Neural cell (in vitro differentiated cells): ENCODE measurements around the gene PTH1R. TPM values are rescaled to one million over a fixed set of nuclear protein-coding genes. Genes with fewer than 3 reads are reported as not detected.

Experiments used
- H2AFZ ChIP-seq: fragments of 200-600, 300-800 bp; sonication (generic), shearing (Covaris generic); 2 replicates; pipeline ENCODE4 v1.6.0; 2014; ENCODE audit warnings: low read depth, mild to moderate bottlenecking, antibody characterized with exemption, low read length, moderate library complexity
- H3F3A ChIP-seq: fragments of 200-600 bp; shearing (Covaris generic); 2 replicates; pipeline ENCODE4 v1.6.1; 2016; ENCODE audit warnings: mild to moderate bottlenecking, moderate library complexity, mixed read lengths, antibody characterized with exemption, low read length; ENCODE audit not compliant: insufficient read depth, poor library complexity, severe bottlenecking
- H3K27ac ChIP-seq: fragments of 200-600, 300-800 bp; sonication (generic), shearing (Covaris generic); 2 replicates; pipeline ENCODE4 v1.5.1; 2014; ENCODE audit warnings: mild to moderate bottlenecking, low read length, moderate library complexity
- H3K27me3 ChIP-seq: fragments of 300-800, 200-600 bp; sonication (generic), shearing (Covaris generic); 2 replicates; pipeline ENCODE4 v1.6.0; 2014; ENCODE audit warnings: mild to moderate bottlenecking, low read depth, low read length, moderate library complexity; ENCODE audit not compliant: insufficient read depth
- H3K36me3 ChIP-seq: fragments of 300-800, 200-600 bp; sonication (generic), shearing (Covaris generic); 2 replicates; pipeline ENCODE4 v1.5.1; 2014; ENCODE audit warnings: mild to moderate bottlenecking, antibody characterized with exemption, low read length, moderate library complexity; ENCODE audit not compliant: insufficient read depth
- H3K4me2 ChIP-seq: fragments of 300-800, 200-600 bp; sonication (generic), shearing (Covaris generic); 2 replicates; pipeline ENCODE4 v1.6.0; 2014; ENCODE audit warnings: mild to moderate bottlenecking, low read length
- H3K4me3 ChIP-seq: fragments of 300-800, 200-600 bp; sonication (generic), shearing (Covaris generic); 2 replicates; pipeline ENCODE4 v1.5.1; 2014; ENCODE audit warnings: mild to moderate bottlenecking, low read length, moderate library complexity
- H3K79me2 ChIP-seq: fragments of 200-600 bp; shearing (Covaris generic); replicated peaks from 2 replicates; pipeline ENCODE4 v1.6.0; 2014; ENCODE audit warnings: mild to moderate bottlenecking, low read length, moderate library complexity; ENCODE audit not compliant: insufficient read depth
- H3K9ac ChIP-seq: fragments of 300-800, 200-600 bp; sonication (generic), shearing (Covaris generic); 2 replicates; pipeline ENCODE4 v1.6.1; 2016; ENCODE audit warnings: mild to moderate bottlenecking, low read length, mixed read lengths
- H3K9me2 ChIP-seq: fragments of 200-600 bp; shearing (Covaris generic); 2 replicates; pipeline ENCODE4 v1.6.1; 2016; ENCODE audit warnings: mild to moderate bottlenecking, low read length, mixed read lengths; ENCODE audit not compliant: insufficient read depth
- H3K9me3 ChIP-seq: fragments of 200-600, 300-800 bp; sonication (generic), shearing (Covaris generic); 2 replicates; pipeline ENCODE4 v1.6.1; 2016; ENCODE audit warnings: mild to moderate bottlenecking, mixed run types, low read length, moderate library complexity, mixed read lengths
- H4K20me1 ChIP-seq: fragments of 200-600 bp; shearing (Covaris generic); 2 replicates; pipeline ENCODE4 v1.6.1; 2016; ENCODE audit warnings: mild to moderate bottlenecking, mixed run types; ENCODE audit not compliant: insufficient read depth
- CTCF ChIP-seq: fragments of 450-650 bp; IDR thresholded peaks from 2 replicates; pipeline ENCODE4 v1.5.1; 2014; ENCODE audit warnings: antibody characterized with exemption, mild to moderate bottlenecking, moderate library complexity; ENCODE audit not compliant: poor library complexity, severe bottlenecking
- EP300 ChIP-seq: fragments of 450-650 bp; conservative IDR thresholded peaks from 2 replicates; pipeline ENCODE4 v1.6.1; 2014; ENCODE audit warnings: antibody characterized with exemption, mild to moderate bottlenecking, moderate library complexity; ENCODE audit not compliant: poor library complexity, severe bottlenecking
- EZH2 ChIP-seq: fragments of 200-600, 300-800 bp; shearing (Covaris generic), sonication (generic); IDR thresholded peaks from 2 replicates; pipeline ENCODE4 v1.6.1; 2014; ENCODE audit warnings: antibody characterized with exemption, low read length, borderline replicate concordance, mild to moderate bottlenecking; ENCODE audit not compliant: insufficient read depth, poor library complexity, severe bottlenecking
- MXI1 ChIP-seq: fragments of 450-650 bp; conservative IDR thresholded peaks from 2 replicates; pipeline ENCODE4 v1.6.1; 2014; ENCODE audit warnings: antibody characterized with exemption, mild to moderate bottlenecking; ENCODE audit not compliant: poor library complexity, severe bottlenecking
- POLR2AphosphoS5 ChIP-seq: IDR thresholded peaks from 2 replicates; pipeline ENCODE4 v1.6.1; 2012
- RAD21 ChIP-seq: fragments of 450-650 bp; conservative IDR thresholded peaks from 2 replicates; pipeline ENCODE4 v1.6.1; 2014; ENCODE audit warnings: antibody characterized with exemption, mild to moderate bottlenecking, moderate library complexity
- REST ChIP-seq: IDR thresholded peaks from 2 replicates; pipeline ENCODE4 v1.6.1; 2012; ENCODE audit warnings: borderline replicate concordance
- SMC3 ChIP-seq: fragments of 450-650 bp; conservative IDR thresholded peaks from 2 replicates; pipeline ENCODE4 v1.6.1; 2014; ENCODE audit warnings: antibody characterized with exemption, mild to moderate bottlenecking, moderate library complexity; ENCODE audit not compliant: poor library complexity
- TAF1 ChIP-seq: IDR thresholded peaks from 2 replicates; pipeline ENCODE4 v1.6.1; 2012; ENCODE audit warnings: low read depth
- polyA plus RNA-seq: library from polyadenylated mRNA; depleted of rRNA; stranded (reverse); fragments of >200 nt; gene quantifications from 2 replicates; pipeline ENCODE4 v1.2.3, GENCODE V29; 2014

PTH1R gene
- polyA plus RNA-seq, 1 donor from 2014 or later = not detected

GRCh38 chr3:46887980-46888494, 10.5 kb downstream of the PTH1R start:
- Histone ChIP-seq H3K4me3 (no peak overlapping the region), H4K20me1 (no peaks in the 10 kb centered on the region), H3F3A (no peaks in the 10 kb centered on the region), H3K4me2 (no peak overlapping the region), H3K27ac (no peak overlapping the region), H3K9ac (no peak overlapping the region), H3K79me2 (no peaks in the 10 kb centered on the region), H2AFZ (no peak overlapping the region), H3K27me3 (peaks cover 25% of the 10 kb centered on the region), H3K9me2 (no peaks in the 10 kb centered on the region), H3K36me3 (no peaks in the 10 kb centered on the region), H3K9me3 (no peaks in the 10 kb centered on the region)
- no peak for TF ChIP-seq EZH2
- no peak for TF ChIP-seq CTCF
- TF ChIP-seq RAD21 = no peak
- TF ChIP-seq MXI1 = no peak
- TF ChIP-seq EP300 = no peak
- no peak for TF ChIP-seq POLR2AphosphoS5
- no peak for TF ChIP-seq TAF1
- no peak for TF ChIP-seq REST
- TF ChIP-seq SMC3 = no peak

- no peaks in the 10 kb centered on the region for H3K36me3 ChIP-seq
- H3K4me3 ChIP-seq = no peak overlapping the region
- TF ChIP-seq TAF1 = no peak
- no peak for TF ChIP-seq MXI1
- TF ChIP-seq REST = no peak
- TF ChIP-seq EP300 = no peak
- TF ChIP-seq POLR2AphosphoS5 = no peak
- no peak for TF ChIP-seq RAD21
- no peak for TF ChIP-seq SMC3
- no peak for TF ChIP-seq EZH2
- TF ChIP-seq CTCF = no peak
- H2AFZ ChIP-seq = no peak overlapping the region
- no peaks in the 10 kb centered on the region for H3K9me3 ChIP-seq
- H3K79me2 ChIP-seq = no peaks in the 10 kb centered on the region
- no peak overlapping the region for H3K4me2 ChIP-seq
- H3K9me2 ChIP-seq = no peaks in the 10 kb centered on the region
- no peaks in the 10 kb centered on the region for H4K20me1 ChIP-seq
- peaks cover 21% of the 10 kb centered on the region for H3K27me3 ChIP-seq
- no peaks in the 10 kb centered on the region for H3F3A ChIP-seq
- no peak overlapping the region for H3K27ac ChIP-seq
- H3K9ac ChIP-seq = no peak overlapping the region
Observed at GRCh38 chr3:46888705-46889104, 11.2 kb downstream of the PTH1R start.
